ENCODE results near the gene MYPN.

MYPN gene

DNA sequence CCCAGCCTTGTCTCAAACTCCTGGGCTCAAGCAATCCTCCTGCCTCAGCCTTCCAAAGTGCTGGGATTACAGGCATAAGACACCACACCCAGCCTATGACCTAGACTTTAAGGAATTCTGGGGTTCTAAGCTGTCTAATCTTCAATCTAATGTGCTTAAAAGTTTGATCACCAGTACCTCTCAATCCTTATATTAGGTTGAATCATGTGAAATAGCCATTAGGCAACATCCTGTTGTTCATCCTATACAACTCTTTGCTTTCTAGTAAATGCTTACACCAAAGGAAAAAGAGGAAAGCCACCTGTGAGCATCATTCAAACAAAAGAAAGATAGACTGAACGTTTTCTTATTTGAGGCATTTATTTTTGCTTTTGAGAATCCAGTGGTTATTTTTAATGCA, 66.7 kb downstream of the MYPN start:
- H3K9me3 ChIP-seq, result no peaks in the 10 kb centered on the region
- no peaks in the 10 kb centered on the region for H3K36me3 ChIP-seq
- no peak for DNase-seq
- no peak overlapping the region for H3K4me3 ChIP-seq (ENCODE audit: low read depth, low read length)
- H3K4me1 ChIP-seq, result no peaks in the 10 kb centered on the region
- H3K27me3 ChIP-seq, result no peaks in the 10 kb centered on the region
- TF ChIP-seq, protein P1, sequence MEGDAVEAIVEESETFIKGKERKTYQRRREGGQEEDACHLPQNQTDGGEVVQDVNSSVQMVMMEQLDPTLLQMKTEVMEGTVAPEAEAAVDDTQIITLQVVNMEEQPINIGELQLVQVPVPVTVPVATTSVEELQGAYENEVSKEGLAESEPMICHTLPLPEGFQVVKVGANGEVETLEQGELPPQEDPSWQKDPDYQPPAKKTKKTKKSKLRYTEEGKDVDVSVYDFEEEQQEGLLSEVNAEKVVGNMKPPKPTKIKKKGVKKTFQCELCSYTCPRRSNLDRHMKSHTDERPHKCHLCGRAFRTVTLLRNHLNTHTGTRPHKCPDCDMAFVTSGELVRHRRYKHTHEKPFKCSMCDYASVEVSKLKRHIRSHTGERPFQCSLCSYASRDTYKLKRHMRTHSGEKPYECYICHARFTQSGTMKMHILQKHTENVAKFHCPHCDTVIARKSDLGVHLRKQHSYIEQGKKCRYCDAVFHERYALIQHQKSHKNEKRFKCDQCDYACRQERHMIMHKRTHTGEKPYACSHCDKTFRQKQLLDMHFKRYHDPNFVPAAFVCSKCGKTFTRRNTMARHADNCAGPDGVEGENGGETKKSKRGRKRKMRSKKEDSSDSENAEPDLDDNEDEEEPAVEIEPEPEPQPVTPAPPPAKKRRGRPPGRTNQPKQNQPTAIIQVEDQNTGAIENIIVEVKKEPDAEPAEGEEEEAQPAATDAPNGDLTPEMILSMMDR (IDR thresholded peaks at IDR 0.05; ENCODE audit: low read depth, low read length), result no peak

DNA sequence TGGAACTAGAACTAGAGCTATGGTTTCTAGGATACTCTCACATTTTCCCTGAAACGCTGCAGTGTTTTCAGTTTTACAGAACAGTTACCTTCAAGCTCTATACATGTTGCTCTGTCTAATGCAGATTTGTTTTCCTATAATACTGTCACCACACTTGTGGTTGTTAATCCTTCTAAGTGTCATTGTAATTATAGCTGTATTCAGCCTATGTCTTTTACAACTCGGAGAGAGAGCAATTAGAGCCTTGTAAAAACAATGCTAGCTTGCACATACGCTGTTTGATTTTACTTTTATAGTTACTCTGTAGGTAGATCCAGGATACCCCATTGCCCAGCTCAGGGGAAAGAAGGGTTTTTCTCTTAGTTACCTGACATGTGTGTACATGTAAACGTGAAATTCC, 67.5 kb downstream of the MYPN start:
- TF ChIP-seq, protein P1 (IDR thresholded peaks at IDR 0.05; ENCODE audit: low read depth, low read length), result no peak
- no peak overlapping the region for H3K4me3 ChIP-seq (ENCODE audit: low read depth, low read length)
- no peaks in the 10 kb centered on the region for H3K9me3 ChIP-seq

DNA sequence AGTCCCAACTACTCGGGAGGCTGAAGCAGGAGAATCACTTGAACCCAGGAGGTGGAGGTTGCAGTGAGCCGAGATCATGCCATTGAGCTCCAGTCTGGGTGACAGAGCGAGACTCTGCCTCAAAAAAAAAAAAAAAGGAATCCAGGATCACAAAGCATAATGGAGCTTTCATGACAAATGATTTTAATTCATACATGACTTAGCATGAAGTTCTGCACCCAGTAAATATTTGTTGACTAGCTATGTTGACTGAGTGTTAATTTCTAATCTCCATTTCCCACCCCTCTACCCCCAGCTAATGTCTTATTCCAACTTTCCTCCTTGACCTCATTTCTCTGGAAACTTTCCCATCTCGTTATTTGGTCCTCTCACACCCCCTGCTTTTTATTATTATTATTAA, 69.3 kb downstream of the MYPN start:
- Histone ChIP-seq H3K9me3 (no peaks in the 10 kb centered on the region), H3K4me1 (no peaks in the 10 kb centered on the region), H3K36me3 (no peaks in the 10 kb centered on the region), H3K27me3 (no peaks in the 10 kb centered on the region), H3K4me3 (ENCODE audit: low read depth, low read length) (no peak overlapping the region)
- TF ChIP-seq, protein P1 (IDR thresholded peaks at IDR 0.05; ENCODE audit: low read depth, low read length), result no peak
- DNase-seq, result no peak

More for the DNA sequence above, 67.5 kb downstream of the MYPN start:
- Histone ChIP-seq H3K36me3 (no peaks in the 10 kb centered on the region), H3K4me1 (no peaks in the 10 kb centered on the region), H3K27me3 (no peaks in the 10 kb centered on the region)
- no peak for DNase-seq

DNA sequence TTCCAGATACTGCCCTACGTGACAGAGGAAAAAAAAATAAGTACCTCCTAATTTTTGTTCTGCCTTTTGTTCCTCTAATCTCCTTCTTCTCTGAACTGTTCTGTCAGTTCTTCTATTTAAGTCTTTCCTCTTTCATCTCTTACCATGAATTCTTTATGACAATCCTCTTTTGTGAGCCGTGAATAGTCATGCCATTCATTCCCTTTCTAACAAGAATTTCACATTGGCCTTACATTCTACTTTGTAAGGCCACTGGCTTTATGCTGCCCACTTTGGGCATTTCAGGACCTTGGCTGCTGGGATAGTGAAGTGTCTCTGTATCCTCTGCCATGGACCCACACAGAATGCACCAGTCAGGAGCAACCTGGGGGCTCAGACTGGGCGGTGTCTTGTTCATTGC, 69.7 kb downstream of the MYPN start:
- Histone ChIP-seq H3K4me1 (no peaks in the 10 kb centered on the region), H3K27me3 (no peaks in the 10 kb centered on the region)

DNA sequence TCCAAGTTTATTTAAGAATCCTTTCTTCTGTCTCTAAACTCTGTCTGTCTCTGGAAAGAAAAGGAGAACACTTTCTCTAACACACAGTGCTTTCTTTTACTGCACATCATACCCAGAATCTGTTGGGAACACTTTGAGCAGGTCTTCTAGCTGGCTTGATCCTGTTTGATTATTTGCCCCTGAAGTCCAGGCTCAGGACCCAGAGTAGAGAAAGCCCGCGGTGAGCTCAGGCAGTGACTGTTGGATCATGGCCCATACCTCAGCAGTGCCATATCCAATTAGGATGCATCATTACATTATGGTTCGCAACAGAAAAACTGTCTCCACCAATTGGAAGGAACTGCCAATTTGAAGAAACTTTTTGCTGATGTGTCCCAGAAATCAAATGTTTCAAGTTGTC, 71.2 kb downstream of the MYPN start:
- Histone ChIP-seq H3K4me1 (no peaks in the 10 kb centered on the region), H3K4me3 (ENCODE audit: low read depth, low read length) (no peak overlapping the region), H3K27me3 (no peaks in the 10 kb centered on the region), H3K9me3 (no peaks in the 10 kb centered on the region), H3K36me3 (no peaks in the 10 kb centered on the region)
- TF ChIP-seq, protein P1 (IDR thresholded peaks at IDR 0.05; ENCODE audit: low read depth, low read length), result no peak
- DNase-seq, result no peak

More for the DNA sequence above, 69.7 kb downstream of the MYPN start:
- Histone ChIP-seq H3K9me3 (no peaks in the 10 kb centered on the region), H3K4me3 (ENCODE audit: low read depth, low read length) (no peak overlapping the region), H3K36me3 (no peaks in the 10 kb centered on the region)
- TF ChIP-seq, protein P1 (IDR thresholded peaks at IDR 0.05; ENCODE audit: low read depth, low read length), result no peak
- no peak for DNase-seq

DNA sequence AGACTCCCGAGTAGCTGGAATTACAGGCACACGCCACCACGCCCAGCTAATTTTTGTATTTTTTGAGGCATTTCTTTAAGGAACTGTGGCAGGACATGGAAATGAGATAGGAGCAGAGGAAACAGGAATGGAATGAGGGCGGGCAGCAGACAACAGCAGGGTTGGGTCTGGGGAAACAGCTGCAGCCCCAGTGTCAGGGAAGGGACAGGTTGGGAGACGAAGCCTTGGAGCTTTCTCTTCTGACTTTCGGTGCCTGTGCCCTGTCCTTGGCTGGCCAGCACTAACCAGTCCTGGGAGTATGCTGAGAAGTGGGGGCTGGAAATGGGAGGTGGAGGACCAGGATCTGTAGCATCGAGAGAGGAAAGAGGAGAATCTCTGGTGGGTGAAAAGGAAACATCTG, 75.3 kb downstream of the MYPN start:
- Histone ChIP-seq H3K9me3 (no peaks in the 10 kb centered on the region), H3K4me3 (ENCODE audit: low read depth, low read length) (no peak overlapping the region), H3K4me1 (no peaks in the 10 kb centered on the region), H3K27me3 (no peaks in the 10 kb centered on the region), H3K36me3 (no peaks in the 10 kb centered on the region)
- no peak for DNase-seq
- TF ChIP-seq, protein P1 (IDR thresholded peaks at IDR 0.05; ENCODE audit: low read depth, low read length), result no peak
